Measurements from ENCODE around the gene LPIN2.
"Not testable (repeated sequence)": the region's sequence is repeated elsewhere in the genome, so short reads cannot be mapped to it uniquely, and the experiment has no call there.

The LPIN2 gene

DNA sequence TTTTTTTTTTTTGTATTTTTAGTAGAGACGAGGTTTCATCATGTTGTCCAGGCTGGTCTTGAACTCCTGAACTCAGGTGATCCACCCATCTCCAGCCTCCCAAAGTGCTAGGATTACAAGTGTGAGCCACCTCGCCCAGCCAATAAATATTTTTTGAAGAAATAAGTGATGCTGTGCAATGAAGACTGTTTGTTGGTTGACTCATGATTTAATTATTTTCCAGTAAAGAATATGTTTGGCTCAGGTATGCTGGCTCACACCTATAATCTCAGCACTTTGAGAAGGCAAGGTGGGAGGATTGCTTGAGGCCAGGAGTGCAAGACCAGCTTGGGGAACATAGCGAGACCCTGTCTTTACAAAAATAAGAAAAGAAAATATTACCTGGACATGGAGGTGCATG lies 41.8 kb upstream of the LPIN2 start:
- Histone ChIP-seq H3K27me3 (ENCODE audit: control insufficient read depth, insufficient read depth, low read length) (no peaks in the 10 kb centered on the region), H3K9ac (ENCODE audit: low read length) (no peak overlapping the region), H3K9me3 (ENCODE audit: control insufficient read depth, insufficient read depth, low read depth, low read length) (0 out of 2 replicates have a peak, but pooled peaks cover 5% of the 10 kb centered on the region), H3K4me1 (ENCODE audit: control insufficient read depth, insufficient read depth, low read length) (peaks cover 18% of the 10 kb centered on the region), H3K36me3 (ENCODE audit: control insufficient read depth, insufficient read depth, low read length) (no peaks in the 10 kb centered on the region), H3K27ac (ENCODE audit: low read depth, low read length) (no peak overlapping the region), H3K4me3 (ENCODE audit: low read depth, low read length) (no peak overlapping the region)

DNA sequence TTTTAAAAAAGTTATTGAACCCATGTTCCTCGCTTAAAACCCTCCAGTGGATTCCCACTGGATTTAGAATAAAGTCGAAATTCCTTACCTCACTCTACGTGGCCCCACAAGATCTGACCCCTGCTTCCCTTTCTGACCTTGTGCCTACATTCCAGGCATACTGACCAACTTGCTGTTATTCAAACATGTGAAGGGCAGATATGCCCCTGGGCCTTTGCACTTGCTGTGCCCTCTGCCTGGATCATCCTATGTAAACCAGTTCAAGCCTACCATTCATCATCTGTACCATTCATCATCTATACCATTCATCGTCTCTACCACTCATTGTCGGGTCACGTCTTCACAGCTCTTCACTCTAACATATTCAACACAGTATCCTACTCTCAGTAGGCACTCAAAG lies 41.3 kb upstream of the LPIN2 start:
- Histone ChIP-seq H3K9ac (ENCODE audit: low read length) (no peak overlapping the region), H3K27ac (ENCODE audit: low read depth, low read length) (no peak overlapping the region), H3K4me1 (ENCODE audit: control insufficient read depth, insufficient read depth, low read length) (peaks cover 18% of the 10 kb centered on the region), H3K9me3 (ENCODE audit: control insufficient read depth, insufficient read depth, low read depth, low read length) (0 out of 2 replicates have a peak, but pooled peaks cover 5% of the 10 kb centered on the region), H3K27me3 (ENCODE audit: control insufficient read depth, insufficient read depth, low read length) (no peaks in the 10 kb centered on the region), H3K4me3 (ENCODE audit: low read depth, low read length) (no peak overlapping the region), H3K36me3 (ENCODE audit: control insufficient read depth, insufficient read depth, low read length) (no peaks in the 10 kb centered on the region)

DNA sequence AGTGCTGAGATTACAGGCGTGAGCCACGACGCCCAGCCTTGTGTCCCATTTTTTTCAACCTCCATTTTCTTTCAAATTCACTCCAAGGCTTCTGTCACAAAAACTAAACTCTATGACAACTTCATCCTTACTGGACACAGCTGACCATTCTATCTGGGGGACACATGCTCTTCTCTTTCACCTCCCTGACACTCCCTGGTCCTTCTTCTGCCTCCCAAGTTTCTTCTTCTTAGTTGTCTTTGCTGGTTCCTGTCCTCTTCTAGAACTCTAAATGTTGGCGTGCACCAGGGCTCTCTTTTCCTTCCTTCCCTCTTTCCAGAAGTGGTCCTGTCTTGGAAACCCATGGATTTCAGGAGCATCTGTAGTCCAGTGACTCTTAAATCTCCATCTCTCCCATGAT lies 40.1 kb upstream of the LPIN2 start:
- Histone ChIP-seq H3K9me3 (ENCODE audit: control insufficient read depth, insufficient read depth, low read depth, low read length) (0 out of 2 replicates have a peak, but pooled peaks cover 5% of the 10 kb centered on the region), H3K27ac (ENCODE audit: low read depth, low read length) (no peak overlapping the region), H3K9ac (ENCODE audit: low read length) (no peak overlapping the region), H3K4me3 (ENCODE audit: low read depth, low read length) (no peak overlapping the region), H3K36me3 (ENCODE audit: control insufficient read depth, insufficient read depth, low read length) (no peaks in the 10 kb centered on the region), H3K4me1 (ENCODE audit: control insufficient read depth, insufficient read depth, low read length) (peaks cover 18% of the 10 kb centered on the region; the same call in 1 of the 2 replicates), H3K27me3 (ENCODE audit: control insufficient read depth, insufficient read depth, low read length) (no peaks in the 10 kb centered on the region)

DNA sequence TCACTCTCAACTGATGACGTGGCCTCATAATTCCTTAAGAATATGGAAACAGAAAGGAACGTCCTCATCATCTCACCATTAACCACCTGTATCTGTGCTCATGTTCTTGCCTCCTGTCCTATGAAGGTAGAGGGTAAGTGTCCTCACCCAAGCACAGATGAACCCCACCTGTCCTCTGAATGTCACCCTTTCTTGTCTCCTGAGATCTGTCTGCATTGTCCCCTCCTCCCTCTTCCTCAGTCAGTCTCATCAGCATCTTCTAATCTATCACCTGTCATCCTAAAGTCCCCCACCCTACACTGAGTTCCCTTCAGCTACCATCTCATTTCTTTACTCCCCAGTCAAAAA lies 39.4 kb upstream of the LPIN2 start:
- no peaks in the 10 kb centered on the region for H3K27me3 ChIP-seq (ENCODE audit: control insufficient read depth, insufficient read depth, low read length)
- no peak overlapping the region for H3K27ac ChIP-seq (ENCODE audit: low read depth, low read length)
- H3K9ac ChIP-seq (ENCODE audit: low read length), result no peak overlapping the region
- no peaks in the 10 kb centered on the region for H3K36me3 ChIP-seq (ENCODE audit: control insufficient read depth, insufficient read depth, low read length)
- 0 out of 2 replicates have a peak, but pooled peaks cover 5% of the 10 kb centered on the region for H3K9me3 ChIP-seq (ENCODE audit: control insufficient read depth, insufficient read depth, low read depth, low read length)
- no peak overlapping the region for H3K4me3 ChIP-seq (ENCODE audit: low read depth, low read length)
- peaks cover 18% of the 10 kb centered on the region; the same call in 1 of the 2 replicates for H3K4me1 ChIP-seq (ENCODE audit: control insufficient read depth, insufficient read depth, low read length)

DNA sequence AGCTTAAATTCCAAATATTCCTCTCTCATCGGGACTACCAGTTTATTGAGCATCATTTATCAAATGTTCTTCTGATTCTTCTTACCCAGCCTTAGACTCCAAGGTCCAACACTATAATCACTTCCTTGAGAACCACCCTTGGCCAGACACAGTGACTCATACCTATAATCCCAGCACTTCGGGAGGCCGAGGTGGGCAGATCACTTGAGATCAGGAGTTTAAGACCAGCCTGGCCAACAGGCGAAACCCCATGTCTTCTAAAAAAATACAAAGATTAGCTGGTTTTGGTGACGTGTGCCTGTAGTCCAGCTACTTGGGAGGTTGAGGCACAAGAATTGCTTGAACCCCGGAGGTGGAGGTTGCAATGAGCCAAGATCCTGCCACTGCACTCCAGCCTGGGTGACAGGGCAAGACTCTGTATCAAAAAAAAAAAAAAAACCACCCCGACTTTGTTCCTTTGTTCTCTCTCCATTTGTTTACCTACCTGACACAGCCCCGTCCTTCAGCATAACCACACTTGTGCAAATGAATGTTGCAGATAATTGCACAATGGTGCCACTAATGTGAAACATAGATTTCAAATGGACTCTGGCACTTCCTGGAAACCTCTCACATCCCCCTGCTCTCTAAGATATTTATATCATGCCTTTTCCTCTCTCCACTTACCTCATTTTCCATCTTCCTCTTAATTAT lies 38.9 kb upstream of the LPIN2 start:
- H3K4me3 ChIP-seq (ENCODE audit: low read depth, low read length), result no peak overlapping the region
- peaks cover 18% of the 10 kb centered on the region; the same call in 1 of the 2 replicates for H3K4me1 ChIP-seq (ENCODE audit: control insufficient read depth, insufficient read depth, low read length)
- H3K9me3 ChIP-seq (ENCODE audit: control insufficient read depth, insufficient read depth, low read depth, low read length), result 0 out of 2 replicates have a peak, but pooled peaks cover 5% of the 10 kb centered on the region
- H3K9ac ChIP-seq (ENCODE audit: low read length), result no peak overlapping the region
- no peaks in the 10 kb centered on the region for H3K36me3 ChIP-seq (ENCODE audit: control insufficient read depth, insufficient read depth, low read length)
- no peak overlapping the region for H3K27ac ChIP-seq (ENCODE audit: low read depth, low read length)
- no peaks in the 10 kb centered on the region for H3K27me3 ChIP-seq (ENCODE audit: control insufficient read depth, insufficient read depth, low read length)

GRCh38 chr18:3049897-3050454 lies 37.0 kb upstream of the LPIN2 start:
- H3K9ac ChIP-seq (ENCODE audit: low read length), result not testable (repeated sequence)
- peaks cover 11% of the 10 kb centered on the region; the same call in 1 of the 2 replicates for H3K4me1 ChIP-seq (ENCODE audit: control insufficient read depth, insufficient read depth, low read length)

DNA sequence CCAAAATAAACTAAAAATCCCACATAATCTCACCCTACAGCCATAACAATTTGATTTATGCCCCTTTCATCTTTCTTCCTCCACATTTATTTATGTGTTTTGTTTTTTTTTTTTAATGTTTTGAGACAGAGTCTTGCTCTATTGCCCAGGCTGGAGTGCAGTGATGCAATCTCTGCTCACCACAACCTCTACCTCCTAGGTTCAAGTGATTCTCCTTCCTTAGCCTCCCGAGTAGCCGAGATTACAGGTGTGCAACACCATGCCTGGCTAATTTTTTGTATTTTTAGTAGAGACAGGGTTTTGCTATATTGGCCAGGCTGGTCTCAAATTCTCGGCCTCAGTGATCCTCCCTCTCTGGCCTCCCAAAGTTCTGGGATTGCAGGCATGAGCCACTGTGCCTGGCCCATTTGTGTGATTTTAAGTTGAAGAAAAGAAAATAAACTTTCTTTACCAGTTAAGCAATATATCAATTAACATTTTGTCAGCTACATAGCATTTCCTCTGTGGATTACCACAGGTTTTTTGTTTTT lies 35.9 kb upstream of the LPIN2 start:
- Histone ChIP-seq H3K4me3 (ENCODE audit: low read depth, low read length) (no peak overlapping the region), H3K27me3 (ENCODE audit: control insufficient read depth, insufficient read depth, low read length) (no peaks in the 10 kb centered on the region), H3K9ac (ENCODE audit: low read length) (no peak overlapping the region), H3K36me3 (ENCODE audit: control insufficient read depth, insufficient read depth, low read length) (no peaks in the 10 kb centered on the region), H3K4me1 (ENCODE audit: control insufficient read depth, insufficient read depth, low read length) (peaks cover 11% of the 10 kb centered on the region; the same call in 1 of the 2 replicates), H3K9me3 (ENCODE audit: control insufficient read depth, insufficient read depth, low read depth, low read length) (0 out of 2 replicates have a peak, but pooled peaks cover 5% of the 10 kb centered on the region), H3K27ac (ENCODE audit: low read depth, low read length) (no peak overlapping the region)

More at GRCh38 chr18:3049897-3050454, 37.0 kb upstream of the LPIN2 start:
- not testable (repeated sequence) for H3K36me3 ChIP-seq (ENCODE audit: control insufficient read depth, insufficient read depth, low read length); H3K4me3 ChIP-seq (ENCODE audit: low read depth, low read length); H3K27me3 ChIP-seq (ENCODE audit: control insufficient read depth, insufficient read depth, low read length); H3K9me3 ChIP-seq (ENCODE audit: control insufficient read depth, insufficient read depth, low read depth, low read length); H3K27ac ChIP-seq (ENCODE audit: low read depth, low read length)

GRCh38 chr18:3048121-3048520 lies 35.2 kb upstream of the LPIN2 start:
- peaks cover 11% of the 10 kb centered on the region; the same call in 1 of the 2 replicates for H3K4me1 ChIP-seq (ENCODE audit: control insufficient read depth, insufficient read depth, low read length)
- H3K4me3 ChIP-seq (ENCODE audit: low read depth, low read length), result no peak overlapping the region
- no peak overlapping the region for H3K9ac ChIP-seq (ENCODE audit: low read length)
- H3K36me3 ChIP-seq (ENCODE audit: control insufficient read depth, insufficient read depth, low read length), result no peaks in the 10 kb centered on the region
- H3K27me3 ChIP-seq (ENCODE audit: control insufficient read depth, insufficient read depth, low read length), result no peaks in the 10 kb centered on the region
- H3K9me3 ChIP-seq (ENCODE audit: control insufficient read depth, insufficient read depth, low read depth, low read length), result no peaks in the 10 kb centered on the region
- H3K27ac ChIP-seq (ENCODE audit: low read depth, low read length), result no peak overlapping the region

DNA sequence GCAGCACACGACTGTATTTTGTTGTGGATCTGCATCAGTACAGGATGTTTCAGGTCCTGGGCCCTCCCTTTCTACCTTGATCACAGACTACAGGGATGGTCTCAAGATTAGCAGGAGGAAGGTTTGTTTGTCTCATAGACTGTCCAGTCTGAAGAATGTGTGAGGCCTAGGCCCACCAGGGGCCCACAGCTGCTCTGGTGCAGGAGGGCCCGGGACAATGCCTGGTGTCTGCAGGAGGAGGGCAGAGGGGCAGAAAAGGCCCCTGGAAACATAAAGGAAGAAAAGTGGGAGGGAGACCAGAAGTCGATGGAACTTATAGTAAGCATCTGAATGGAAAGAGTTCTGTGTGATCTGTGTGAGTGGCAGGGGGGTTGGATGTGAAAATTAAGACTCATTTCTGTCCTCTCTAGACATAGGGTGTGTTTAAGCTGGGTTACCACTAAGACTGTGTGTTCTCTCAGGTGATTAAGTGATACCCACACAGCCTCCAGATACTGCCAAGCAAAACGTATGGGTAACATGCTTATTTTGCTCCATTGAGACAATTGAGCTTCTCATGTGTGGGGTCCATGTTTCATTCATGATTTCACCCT lies 33.4 kb upstream of the LPIN2 start:
- Histone ChIP-seq H3K4me3 (ENCODE audit: low read depth, low read length) (no peak overlapping the region), H3K4me1 (ENCODE audit: control insufficient read depth, insufficient read depth, low read length) (peaks cover 2% of the 10 kb centered on the region; the same call in 1 of the 2 replicates), H3K36me3 (ENCODE audit: control insufficient read depth, insufficient read depth, low read length) (no peaks in the 10 kb centered on the region), H3K27ac (ENCODE audit: low read depth, low read length) (no peak overlapping the region), H3K9me3 (ENCODE audit: control insufficient read depth, insufficient read depth, low read depth, low read length) (no peaks in the 10 kb centered on the region), H3K9ac (ENCODE audit: low read length) (no peak overlapping the region), H3K27me3 (ENCODE audit: control insufficient read depth, insufficient read depth, low read length) (no peaks in the 10 kb centered on the region)

GRCh38 chr18:3044931-3045698 lies 32.2 kb upstream of the LPIN2 start:
- Histone ChIP-seq H3K27ac (ENCODE audit: low read depth, low read length) (no peak overlapping the region), H3K9me3 (ENCODE audit: control insufficient read depth, insufficient read depth, low read depth, low read length) (no peaks in the 10 kb centered on the region), H3K4me3 (ENCODE audit: low read depth, low read length) (no peak overlapping the region), H3K27me3 (ENCODE audit: control insufficient read depth, insufficient read depth, low read length) (no peaks in the 10 kb centered on the region), H3K4me1 (ENCODE audit: control insufficient read depth, insufficient read depth, low read length) (no peaks in the 10 kb centered on the region), H3K36me3 (ENCODE audit: control insufficient read depth, insufficient read depth, low read length) (no peaks in the 10 kb centered on the region), H3K9ac (ENCODE audit: low read length) (no peak overlapping the region)

Data from HUES6 (cell line).